ENCODE measurements around the gene GNB1.

- TF ChIP-seq CTCF (IDR thresholded peaks at IDR 0.05) (no peak), POLR2A (IDR thresholded peaks at IDR 0.05) (no peak)
Measured at GRCh38 chr1:1841575-1841995, 49.3 kb downstream of the GNB1 start.

Data from vagina (tissue), 2 donors.